Muscle of arm (tissue), 12 donors: ENCODE results near the gene CDKN1A. TPM values are rescaled to one million over a fixed set of nuclear protein-coding genes. Genes with fewer than 3 reads are reported as not detected.

ENCODE experiments used
- DNase-seq: peaks from one replicate; pipeline ENCODE4 v3.0.0-alpha.2; 2013
- polyA plus RNA-seq, 12 donors: library from polyadenylated mRNA; unstranded; fragments of 120-200 nt; gene quantifications; one replicate each; pipeline ENCODE4 v1.2.1, GENCODE V29; 2013; ENCODE audit not compliant: insufficient read length in 12 of 12

CDKN1A gene
- polyA plus RNA-seq, 12 donors: 53.0 to 143 (median 128) TPM; not detected in 1

- DNase-seq: no peak
These were observed 2.1 kb upstream of the CDKN1A start for GRCh38 chr6:36676141-36677058.

- DNase-seq: no peak
These were observed 1.3 kb upstream of the CDKN1A start for GRCh38 chr6:36677059-36677749.

GRCh38 chr6:36677753-36678487 is 594 bp upstream of the CDKN1A start:
- DNase-seq: no peak

- peak; percentile 64 for DNase-seq
These were observed 724 bp downstream of the CDKN1A start for GRCh38 chr6:36679043-36679833.

- no peak for DNase-seq
These were observed 4.0 kb downstream of the CDKN1A start for GRCh38 chr6:36682328-36683144.

GRCh38 chr6:36683145-36683655 is 4.7 kb downstream of the CDKN1A start:
- DNase-seq: no peak

- no peak for DNase-seq
These were observed 5.3 kb downstream of the CDKN1A start for GRCh38 chr6:36683656-36684446.

- DNase-seq: no peak
These were observed 5.9 kb downstream of the CDKN1A start for GRCh38 chr6:36684447-36684812.

- no peak for DNase-seq
These were observed 6.8 kb downstream of the CDKN1A start for GRCh38 chr6:36685166-36685924.

GRCh38 chr6:36685926-36686667 is 7.6 kb downstream of the CDKN1A start:
- DNase-seq: no peak

- DNase-seq: no peak
These were observed 8.4 kb downstream of the CDKN1A start for GRCh38 chr6:36686668-36687513.

GRCh38 chr6:36688063-36688738 is 9.7 kb downstream of the CDKN1A start:
- DNase-seq: no peak

- no peak for DNase-seq
These were observed 10.2 kb downstream of the CDKN1A start for GRCh38 chr6:36688739-36689075.

GRCh38 chr6:36691011-36691410 is 12.5 kb downstream of the CDKN1A start:
- no peak for DNase-seq

GRCh38 chr6:36691612-36692011 is 13.1 kb downstream of the CDKN1A start:
- DNase-seq: no peak

GRCh38 chr6:36692220-36692619 is 13.7 kb downstream of the CDKN1A start:
- no peak for DNase-seq
